ENCODE results near the gene ASCL2.
"Not testable (repeated sequence)": the region's sequence is repeated elsewhere in the genome, so short reads cannot be mapped to it uniquely, and the experiment has no call there.

The ASCL2 gene

DNA sequence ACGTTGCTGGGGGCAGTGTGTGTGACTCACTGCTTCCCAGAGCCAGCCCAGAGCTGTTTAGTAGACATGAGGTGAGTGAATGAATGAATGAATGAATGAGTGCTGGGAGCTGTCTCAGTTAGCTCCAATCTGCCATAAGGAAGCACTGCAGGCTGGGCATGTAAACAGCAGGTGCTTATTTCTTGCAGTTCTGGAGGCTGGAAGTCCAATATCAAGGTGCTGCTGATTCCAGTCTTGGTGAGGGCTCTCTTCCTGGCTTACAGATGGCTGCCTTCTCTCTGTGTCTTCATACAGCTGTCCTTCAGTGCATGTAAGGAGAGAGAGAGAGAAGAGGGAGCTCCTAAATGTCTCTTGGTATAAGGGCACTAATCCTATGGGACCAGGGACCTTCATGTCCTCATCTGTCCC is 27.2 kb upstream of the ASCL2 start:
- no peak for DNase-seq (ENCODE audit: low spot score)

DNA sequence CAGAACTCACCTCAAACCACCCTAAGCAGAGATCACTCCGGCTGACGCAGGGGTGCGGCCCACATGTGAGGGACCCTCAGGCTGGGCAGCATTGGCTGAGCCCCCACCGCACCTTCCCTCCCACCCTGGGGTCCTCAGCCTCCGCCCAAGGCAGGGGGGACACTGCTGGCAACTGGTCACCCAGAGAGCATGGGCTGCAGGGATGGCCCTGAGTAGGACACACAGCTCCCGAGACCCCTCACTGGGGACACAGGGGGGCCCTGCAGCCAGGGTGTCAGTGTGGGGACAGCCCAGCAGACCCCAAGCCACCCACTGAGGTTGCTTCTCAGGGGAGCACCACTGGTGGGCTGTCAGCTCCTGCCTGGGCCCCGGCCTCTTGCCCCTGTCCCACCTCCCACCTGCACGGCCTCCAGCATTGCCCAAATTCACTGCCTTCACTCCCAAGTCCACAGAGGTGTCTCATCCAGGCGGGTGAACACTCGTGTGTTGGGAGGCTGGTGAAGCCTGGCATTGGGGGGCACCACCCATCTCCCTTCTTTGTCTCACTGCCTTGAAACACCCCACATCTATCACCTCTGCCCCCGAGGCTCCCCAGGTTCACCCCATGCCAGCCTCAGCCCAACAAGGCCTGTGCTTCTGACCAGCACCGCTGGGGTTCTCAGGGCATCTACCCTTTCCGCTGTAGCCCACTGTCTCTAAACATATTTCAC is 26.7 kb upstream of the ASCL2 start:
- no peak for DNase-seq (ENCODE audit: low spot score)

DNA sequence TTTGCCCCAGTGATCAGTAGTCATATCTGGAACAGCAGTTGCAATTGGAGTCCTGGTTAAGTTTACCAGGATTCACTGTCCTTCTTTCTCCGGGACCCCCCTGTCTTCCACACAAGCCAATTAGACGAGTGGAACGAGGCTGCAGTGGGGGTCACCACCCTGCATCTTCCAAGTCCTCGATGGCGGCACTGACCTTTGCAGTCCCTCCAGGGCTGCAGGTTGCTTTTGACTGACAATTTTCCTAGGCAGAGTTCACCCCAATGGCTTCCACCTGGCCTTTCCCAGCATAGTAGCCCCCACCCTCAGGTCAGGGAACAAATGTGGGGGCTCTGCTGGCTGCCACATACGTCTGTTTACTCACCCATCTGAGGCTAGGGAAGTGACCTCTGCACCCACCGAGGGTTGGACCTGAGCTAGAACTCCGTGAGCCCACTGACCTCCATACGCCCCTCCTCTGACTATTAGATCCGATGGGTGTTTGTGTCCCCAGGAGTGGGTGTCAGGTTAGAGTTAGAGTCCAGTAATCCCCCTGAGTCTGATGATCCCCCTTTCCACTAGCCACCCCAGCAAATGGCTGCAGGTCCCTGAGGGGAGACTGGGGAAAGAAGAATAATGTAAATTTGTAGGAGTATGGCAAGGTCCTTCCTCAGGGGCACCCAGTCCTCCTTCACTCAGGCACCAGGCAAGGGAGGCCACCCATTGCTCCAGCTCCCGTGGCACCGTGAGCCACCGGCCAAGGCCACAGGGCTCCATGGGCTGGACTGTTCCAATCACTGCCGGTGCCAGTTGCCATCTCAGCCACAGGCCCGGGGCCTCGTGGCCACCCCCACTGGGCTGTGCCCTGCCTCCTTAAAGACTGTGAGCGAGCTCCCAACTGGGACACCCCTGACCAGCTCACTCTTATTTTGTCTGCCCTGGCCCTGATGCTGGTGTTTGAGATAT is 25.9 kb upstream of the ASCL2 start:
- no peak for DNase-seq (ENCODE audit: low spot score)

DNA sequence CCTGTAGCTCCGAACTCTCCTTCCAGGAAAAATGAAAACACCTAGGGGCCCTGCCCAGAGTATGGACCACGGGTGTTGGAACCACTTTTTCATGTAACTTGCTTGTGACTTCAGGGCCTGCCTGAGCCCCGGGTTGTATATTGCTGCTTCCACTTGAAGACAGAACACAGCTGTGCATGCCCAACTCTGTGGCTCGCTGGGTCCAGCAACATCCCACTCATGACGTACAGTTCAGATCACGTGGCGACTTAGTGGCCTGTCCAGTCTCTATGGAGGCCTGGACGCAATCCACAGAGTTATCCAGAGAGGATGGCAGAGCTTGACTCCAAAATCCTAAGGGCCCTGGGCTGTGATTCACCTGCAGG is 24.5 kb upstream of the ASCL2 start:
- no peak for DNase-seq (ENCODE audit: low spot score)

DNA sequence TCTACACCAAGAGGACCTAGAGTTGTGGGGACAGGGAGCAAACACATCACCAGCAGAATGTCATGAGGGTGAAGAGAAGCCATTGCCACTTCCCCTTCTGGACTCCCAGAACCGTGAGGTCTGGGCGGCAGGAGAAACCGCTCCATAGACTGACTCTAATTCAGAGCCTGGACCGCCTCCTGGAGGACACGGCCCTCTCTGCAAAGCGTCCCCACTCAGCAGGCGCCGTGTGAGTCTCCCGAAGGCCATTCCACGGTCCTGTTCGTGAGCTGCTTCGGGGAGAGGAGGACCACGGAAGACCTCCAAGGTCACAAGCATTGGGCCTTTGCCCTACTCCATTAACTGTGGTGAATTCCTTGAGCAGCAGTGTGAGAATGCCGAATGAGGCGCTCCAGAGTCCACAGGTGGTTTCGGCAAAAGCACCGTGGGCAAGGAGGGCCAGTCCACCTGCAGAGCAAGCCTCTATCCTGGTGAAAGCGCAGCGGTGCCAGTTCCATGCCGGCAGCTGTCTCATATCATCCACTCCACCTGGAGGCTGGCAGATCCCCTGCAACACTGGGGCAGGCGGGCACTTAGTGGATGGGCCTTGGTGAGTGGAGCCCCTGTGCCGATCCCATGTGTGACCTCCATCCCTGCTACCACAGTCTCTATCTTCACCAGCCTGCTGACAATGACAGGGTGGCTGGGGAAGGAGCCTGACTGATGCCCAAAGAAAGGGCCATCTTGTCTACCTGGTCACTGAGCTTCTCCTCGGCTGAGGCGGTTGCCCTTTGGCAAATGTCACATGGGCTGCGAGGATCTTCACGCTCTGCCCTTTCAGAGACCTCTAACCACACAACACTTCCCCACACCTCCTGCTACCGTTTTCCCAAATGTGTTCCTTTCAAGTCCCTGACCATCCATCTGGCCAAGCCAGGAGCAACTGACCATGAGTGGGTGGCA is 23.9 kb upstream of the ASCL2 start:
- DNase-seq (ENCODE audit: low spot score): peak; percentile 43

DNA sequence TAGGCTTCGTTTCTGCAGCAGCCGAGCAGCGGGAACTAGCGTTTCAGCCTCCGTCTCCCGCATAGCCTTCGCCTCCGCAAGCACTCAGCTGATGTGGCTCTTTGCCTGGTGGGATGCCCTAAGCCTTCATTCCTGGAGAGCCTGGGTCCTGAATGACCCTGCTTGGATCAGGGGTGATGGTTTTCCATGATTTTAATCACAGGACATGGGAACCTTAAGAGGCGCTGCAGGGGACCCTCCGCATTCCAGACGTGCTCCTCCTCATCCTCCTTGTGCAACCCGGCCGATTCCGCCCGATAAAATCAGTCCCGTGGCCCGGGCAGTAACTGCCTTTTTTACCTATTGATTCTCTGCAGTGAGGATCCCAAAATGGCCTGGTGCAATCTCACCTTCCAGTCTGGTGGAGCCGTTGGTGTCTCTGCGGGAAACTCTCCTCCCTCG is 23.2 kb upstream of the ASCL2 start:
- no peak for DNase-seq (ENCODE audit: low spot score)

DNA sequence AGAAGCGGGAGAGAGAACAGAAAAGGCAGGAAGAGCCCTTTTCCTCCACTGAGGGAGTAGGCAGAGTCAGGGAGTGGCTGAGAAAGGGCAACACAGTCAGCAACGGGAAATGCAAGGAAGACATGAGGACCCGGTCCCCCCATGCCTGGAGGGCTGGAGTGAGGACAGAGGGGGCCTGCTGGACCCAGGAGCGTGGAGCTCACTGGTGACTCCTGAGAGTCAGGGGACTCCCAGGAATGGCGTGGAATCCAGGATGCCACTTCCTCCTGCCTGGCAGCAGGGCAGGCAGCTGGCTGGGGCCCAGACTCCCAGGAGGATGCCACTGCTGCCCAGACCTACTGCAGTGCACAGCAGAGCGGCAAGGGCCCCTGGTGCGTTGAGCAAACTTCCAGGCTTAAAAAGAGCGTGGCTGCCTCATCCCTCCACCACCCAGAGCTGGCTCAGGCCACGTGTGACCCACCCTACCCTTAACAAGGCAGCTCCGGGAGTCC is 20.0 kb upstream of the ASCL2 start:
- no peak for DNase-seq (ENCODE audit: low spot score)

DNA sequence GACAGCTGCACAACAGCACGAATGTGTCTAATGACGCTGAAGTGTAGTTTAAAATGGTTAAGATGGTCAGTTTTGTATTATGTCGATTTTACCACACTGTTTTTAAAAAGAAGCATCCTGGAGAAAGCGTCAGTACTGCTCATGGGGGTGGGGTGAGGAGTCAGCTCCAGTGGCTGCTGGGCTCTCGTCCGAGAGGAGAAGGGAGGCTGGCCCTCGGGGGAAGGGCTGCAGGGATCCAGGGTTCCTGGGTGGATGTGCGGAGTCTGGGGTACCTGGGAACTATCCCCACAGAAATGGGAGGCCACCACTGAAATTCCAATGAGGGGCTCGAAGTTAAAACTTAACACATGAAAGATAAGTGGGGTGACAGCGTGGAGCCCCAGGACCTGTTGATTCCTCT is 19.5 kb upstream of the ASCL2 start:
- peak; percentile 31 for DNase-seq (ENCODE audit: low spot score)

DNA sequence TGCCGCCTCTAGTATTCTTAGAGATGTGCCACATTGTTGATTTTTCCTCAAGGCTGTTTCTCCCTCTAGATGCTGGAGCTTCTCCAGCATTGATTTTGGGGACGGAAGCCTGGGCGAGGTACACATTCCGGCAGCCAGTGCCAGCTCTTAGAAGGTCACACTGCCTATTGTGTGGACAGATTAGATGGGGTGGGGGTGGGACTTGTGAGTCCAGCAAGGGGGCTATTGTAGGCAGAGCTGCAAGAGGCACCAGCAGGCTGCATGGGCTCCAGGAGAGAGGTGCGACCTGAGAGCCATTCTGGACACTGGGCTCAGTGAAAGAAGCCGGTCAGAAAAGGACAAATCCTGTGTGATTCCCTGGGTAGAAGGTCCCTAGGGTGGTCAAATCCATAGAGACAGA is 19.0 kb upstream of the ASCL2 start:
- peak; percentile 31 for DNase-seq (ENCODE audit: low spot score)

DNA sequence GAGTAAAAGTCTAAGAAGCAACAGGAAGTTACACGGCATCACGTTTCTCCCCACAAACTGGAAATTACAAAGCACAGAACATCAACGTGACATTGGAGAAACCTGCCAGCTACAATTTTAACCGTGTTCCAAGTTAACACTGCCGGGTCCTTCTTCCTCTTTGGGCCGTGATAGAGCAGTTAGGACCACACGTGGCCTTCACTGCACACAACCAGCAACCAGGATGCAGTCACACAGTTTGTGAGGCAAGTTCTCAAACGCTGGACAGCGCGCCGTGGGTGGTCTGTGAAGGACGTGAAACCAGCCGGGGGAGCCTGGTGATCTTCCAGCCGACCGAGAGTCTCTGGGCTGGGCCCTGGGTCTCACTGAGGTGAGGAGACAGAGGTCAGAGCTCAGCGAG is 16.7 kb upstream of the ASCL2 start:
- DNase-seq (ENCODE audit: low spot score): peak; percentile 41

DNA sequence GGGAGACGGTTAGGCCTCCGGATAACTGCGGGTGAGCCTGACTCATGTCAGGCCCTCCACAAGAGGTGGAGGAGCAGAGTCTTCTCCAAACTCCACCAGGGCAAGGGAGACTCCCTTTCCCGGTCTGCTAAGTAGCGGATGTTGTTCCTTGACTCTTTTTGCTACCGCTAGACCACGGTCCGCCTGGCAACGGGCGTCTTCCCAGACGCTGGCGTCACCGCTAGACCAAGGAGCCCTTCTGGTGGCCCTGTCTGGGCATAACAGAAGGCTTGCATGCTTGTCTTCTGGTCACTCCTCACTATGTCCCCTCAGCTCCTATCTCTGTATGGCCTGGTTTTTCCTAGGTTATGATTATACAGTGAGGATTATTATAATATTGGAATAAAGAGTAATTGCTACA is 16.0 kb upstream of the ASCL2 start:
- not testable (repeated sequence) for DNase-seq (ENCODE audit: low spot score)

DNA sequence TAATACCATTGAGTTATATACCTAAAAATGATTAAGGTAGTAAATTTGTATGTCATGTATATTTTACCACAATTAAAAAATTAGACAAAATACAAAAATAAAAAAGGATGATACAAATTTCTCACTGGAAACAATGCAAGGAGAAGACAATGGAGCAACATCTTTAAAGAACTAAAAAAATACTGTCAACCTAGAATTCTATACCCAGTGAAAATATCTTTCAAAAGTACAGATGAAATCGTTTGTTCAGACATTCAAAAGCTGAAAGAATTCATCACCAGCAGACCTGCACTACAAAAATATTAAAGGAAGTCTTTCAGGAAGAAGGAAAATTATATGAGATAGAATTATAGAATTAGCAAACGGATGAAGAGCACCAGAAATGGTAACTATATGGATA is 9.8 kb upstream of the ASCL2 start:
- no peak for DNase-seq (ENCODE audit: low spot score)

DNA sequence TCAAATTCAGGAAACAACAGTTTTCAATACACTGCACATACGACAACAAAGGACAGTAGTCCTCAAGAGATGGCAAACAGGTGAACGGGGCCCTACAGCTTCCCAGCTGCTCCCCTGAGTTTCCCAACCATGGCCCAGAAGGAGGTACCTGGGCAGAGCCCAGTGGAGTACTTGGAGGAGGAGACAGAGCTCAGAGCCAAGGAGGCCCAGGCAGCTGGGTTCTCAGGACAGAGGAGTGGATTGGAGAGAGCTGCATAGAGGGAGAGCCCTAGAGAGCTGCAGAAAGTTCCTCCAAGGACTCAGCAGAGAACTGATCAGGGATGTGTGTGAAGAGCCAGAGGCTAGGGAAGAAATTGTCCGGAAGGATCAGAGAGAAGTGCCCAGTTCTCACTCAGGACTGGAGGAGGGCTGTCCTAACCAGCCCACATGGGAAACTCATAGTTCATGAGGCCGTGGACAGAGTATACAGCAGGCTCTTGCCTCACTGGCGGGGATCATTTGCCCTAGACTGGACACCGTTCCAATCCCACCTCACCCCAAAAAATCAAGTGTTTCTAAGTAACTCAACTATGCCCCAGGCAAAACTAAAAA is 7.6 kb upstream of the ASCL2 start:
- DNase-seq (ENCODE audit: low spot score): peak; percentile 26

DNA sequence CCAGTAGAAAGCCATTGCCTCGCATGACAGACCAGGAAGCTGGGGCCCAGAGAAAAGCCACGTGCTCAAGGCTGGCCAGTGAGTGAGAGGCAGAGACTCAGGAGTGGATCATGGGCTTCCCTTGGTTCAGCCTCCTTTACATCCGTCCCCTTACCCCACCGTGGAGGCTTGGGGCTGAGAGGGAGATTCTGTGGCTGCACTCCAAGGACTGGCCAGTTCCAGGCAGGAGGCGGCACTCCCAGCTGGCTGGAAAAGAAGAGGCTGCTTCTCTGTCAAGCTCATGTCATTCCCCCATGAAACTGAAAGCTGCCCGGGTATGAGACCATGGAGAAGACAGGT is 6.6 kb upstream of the ASCL2 start:
- DNase-seq (ENCODE audit: low spot score): no peak

DNA sequence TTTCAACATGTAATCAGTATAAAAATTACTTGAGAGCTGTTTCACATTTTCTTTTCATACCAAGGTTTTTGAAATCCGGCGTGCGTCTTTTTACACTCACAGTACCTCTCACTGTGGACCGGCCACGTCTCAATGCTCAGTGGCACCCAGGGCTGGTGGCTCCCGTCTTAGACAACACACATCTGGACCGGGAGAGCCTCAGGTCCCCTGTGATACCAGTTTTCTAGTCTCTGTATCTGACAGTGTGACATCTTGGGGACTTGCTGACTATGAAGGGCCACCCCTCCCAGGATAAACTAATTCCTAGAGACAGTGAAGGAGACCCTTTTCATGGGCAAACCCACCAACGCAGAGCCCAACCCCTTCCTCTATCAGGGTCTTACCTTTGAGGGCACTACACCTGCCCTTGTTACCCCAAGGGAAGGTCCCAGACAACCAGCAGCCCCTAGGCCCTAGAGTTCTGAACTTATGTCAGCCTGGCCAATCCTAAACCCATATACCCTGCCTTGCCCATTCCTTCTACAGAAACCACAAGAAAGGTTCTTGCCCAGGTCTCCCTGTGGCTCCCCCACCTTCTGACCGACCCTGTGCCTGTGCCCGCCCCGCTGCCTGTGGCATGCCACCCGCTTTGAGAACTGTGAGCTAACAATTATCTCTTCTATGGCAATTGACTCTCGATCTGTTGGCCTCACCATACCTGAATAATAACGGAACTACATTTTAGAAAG is 6.1 kb upstream of the ASCL2 start:
- DNase-seq (ENCODE audit: low spot score): peak; percentile 24

DNA sequence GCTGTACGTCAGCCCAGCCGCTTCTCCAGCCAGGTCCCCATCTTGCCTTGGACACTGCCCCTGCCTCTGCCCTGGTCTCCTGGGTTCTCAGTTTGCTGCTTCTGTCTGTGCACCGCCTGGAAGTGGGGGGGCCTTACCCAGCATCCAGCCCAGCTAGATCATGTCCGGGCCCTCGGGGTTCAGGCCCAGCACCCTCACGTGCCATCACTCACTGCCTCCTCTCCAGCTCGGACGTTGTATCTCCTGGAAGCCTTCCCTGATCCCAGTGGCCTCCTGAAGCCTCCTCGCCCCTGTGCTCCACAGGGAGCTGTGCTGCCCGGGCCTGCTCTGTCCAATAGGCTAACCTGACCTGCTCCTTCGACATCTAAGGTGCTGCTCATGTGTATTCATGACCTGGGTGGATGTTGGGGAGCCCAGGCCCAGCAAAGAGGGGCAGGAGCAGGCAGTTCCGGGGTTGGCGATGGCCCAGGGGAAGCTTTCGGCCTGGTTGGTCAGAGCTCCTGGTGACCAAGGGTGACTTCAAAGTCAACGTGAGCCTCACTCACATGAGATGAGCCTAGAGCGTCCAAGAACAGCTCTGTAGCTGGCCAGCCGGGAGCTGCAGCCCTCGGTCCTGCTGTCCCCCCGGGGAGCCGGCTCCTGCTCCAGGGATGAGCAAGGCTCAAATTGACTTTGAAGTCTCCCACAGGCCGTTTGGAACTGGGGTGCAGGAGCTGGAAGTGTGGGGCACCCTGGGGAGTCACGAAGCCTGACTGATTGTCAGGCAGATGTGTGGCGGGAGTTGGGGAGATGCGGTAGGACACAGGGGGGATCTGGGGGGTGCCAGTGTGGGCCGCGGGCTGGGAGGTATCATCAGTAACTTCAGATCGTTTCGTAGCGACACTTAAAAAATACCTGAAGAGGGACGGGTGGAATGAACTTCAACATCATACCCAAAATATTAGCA is 5.2 kb upstream of the ASCL2 start:
- DNase-seq (ENCODE audit: low spot score): peak; percentile 38

DNA sequence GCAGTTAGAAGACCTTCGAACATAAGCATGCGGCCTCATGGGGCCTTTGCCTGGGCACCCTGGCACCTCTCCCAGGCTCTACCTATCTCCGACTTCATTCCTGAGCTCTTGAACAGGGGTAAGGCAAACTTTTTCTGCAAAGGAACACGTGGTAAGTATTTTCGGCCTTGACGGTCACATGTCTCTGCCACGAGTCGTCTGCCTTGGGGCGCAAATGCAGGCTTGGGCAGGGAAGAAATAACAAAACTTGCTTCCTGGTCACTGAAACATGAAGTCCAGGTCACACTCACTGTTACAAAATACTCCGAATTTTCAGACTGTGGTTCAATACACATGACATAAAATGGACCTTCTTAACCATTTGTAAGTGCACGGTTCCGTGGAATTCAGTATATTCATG is 3.4 kb upstream of the ASCL2 start:
- DNase-seq (ENCODE audit: low spot score): no peak

DNA sequence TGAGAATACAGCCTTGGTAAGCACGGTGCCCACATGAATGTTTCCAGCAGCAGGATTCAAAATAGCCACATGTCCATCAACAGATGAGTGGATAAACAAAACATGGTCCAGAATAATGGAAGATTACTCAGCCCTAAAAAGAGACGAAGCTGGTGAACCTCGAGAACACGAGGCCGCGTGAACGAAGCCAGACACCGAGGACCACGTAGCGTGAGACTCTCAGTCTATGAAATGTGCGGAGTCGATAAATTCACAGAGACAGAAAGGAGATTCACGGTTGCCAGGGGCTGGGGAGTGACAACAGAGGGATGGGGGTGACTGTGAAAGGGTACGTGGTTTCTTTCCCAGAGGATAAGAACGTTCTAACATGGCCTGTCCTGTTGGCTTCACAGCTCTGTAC is 2.9 kb upstream of the ASCL2 start:
- peak; percentile 25 for DNase-seq (ENCODE audit: low spot score)

DNA sequence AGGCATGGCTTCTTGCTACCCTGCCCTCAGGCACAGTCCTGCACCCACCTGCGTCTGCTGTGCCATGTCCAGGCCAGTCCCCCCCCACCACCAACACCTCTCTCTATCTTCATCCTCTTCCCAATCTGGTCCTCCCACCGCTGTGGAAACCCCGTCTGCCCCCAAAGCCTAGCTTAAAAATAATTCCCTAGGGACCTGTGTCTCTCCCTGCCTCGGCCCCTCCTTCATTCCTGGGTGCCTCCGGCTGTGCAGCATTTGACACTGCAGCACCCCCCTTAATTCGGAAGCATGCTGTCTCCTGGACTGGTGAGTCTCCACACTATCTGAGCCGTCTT is 2.5 kb upstream of the ASCL2 start:
- DNase-seq (ENCODE audit: low spot score): peak; percentile 26

Measured in ecto neural progenitor cell (in vitro differentiated cells).